Adrenal gland (tissue), 5 donors: Measurements from ENCODE around the gene XYLT1.

Experiments used
- CTCF ChIP-seq, 6 experiments: fragments of 450-650 bp in 4 of 6; fragments of 200-600 bp in 2 of 6; sonication (generic) in 1 of 6; IDR thresholded peaks; 1 replicate in 5 of 6; 2 replicates in 1 of 6; pipeline versions ENCODE4 v1.5.1 to v1.8.0; 2016 to 2021; ENCODE audit warnings: antibody characterized with exemption in 6 of 6, mild to moderate bottlenecking in 2 of 6, moderate library complexity in 1 of 6
- POLR2A ChIP-seq, 2 donors: fragments of 450-650 bp; IDR thresholded peaks; one replicate each; pipeline ENCODE4 v1.6.1; 2017; ENCODE audit warnings: antibody characterized with exemption in 2 of 2, mild to moderate bottlenecking in 2 of 2, moderate library complexity in 1 of 2
- donor health status: DM: no; HTN: no; CAD: no.

DNA sequence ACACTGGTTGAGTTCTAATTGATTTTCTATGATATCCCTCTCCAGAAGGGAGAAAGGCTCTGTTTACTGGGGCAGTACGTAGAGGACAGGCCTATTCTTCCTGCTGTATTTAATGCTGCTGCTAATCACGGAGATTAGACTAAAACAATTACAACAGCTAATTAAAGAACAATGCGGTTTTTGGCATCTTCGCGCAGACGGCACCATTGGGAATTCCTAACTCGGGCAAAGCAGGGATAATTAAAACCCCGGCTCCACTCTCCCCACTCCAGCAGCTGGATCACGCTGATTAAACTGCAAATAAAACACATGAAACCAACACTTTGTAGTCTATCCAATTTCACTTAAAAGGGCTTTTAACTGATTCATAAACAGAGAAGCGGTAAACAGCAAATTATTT lies 147.6 kb downstream of the XYLT1 start:
- no peak for TF ChIP-seq POLR2A (IDR thresholded peaks at IDR 0.05)
- no peak for TF ChIP-seq CTCF (IDR thresholded peaks at IDR 0.05)
